Progenitor cell of endocrine pancreas (in vitro differentiated cells): ENCODE results near the gene LHB. TPM values are rescaled to one million over a fixed set of nuclear protein-coding genes. Genes with fewer than 3 reads are reported as not detected.

ENCODE experiments used
- DNase-seq: peaks from one replicate; pipeline ENCODE4 v3.0.0; 2021; ENCODE audit warnings: low spot score; ENCODE audit not compliant: unreplicated experiment
- H3K27ac Mint-ChIP-seq: 2 replicates; pipeline ENCODE4 v1.8.0; 2021; ENCODE audit warnings: mild to moderate bottlenecking, moderate library complexity, mixed read lengths
- H3K27me3 Mint-ChIP-seq: 2 replicates; pipeline ENCODE4 v1.8.0; 2021; ENCODE audit warnings: mixed read lengths
- H3K36me3 Mint-ChIP-seq: 2 replicates; pipeline ENCODE4 v1.8.0; 2022; ENCODE audit warnings: mixed read lengths; ENCODE audit not compliant: insufficient read depth
- H3K4me1 Mint-ChIP-seq: 2 replicates; pipeline ENCODE4 v1.8.0; 2021; ENCODE audit warnings: low read depth, mixed read lengths
- H3K4me3 Mint-ChIP-seq: 2 replicates; pipeline ENCODE4 v1.8.0; 2021; ENCODE audit warnings: low read depth, mild to moderate bottlenecking, moderate library complexity, mixed read lengths
- H3K9me3 Mint-ChIP-seq: 2 replicates; pipeline ENCODE4 v1.8.0; 2021; ENCODE audit warnings: low read depth, mixed read lengths
- total RNA-seq: library from RNA; stranded (reverse); gene quantifications from 2 replicates; pipeline ENCODE4 v1.2.1, GENCODE V29; 2021
- TF ChIP-seq, protein P1 (sequence below): fragments of 200-600 bp; sonication (generic); IDR thresholded peaks from one replicate; pipeline ENCODE4 v1.5.0; 2021; ENCODE audit warnings: antibody characterized with exemption, mild to moderate bottlenecking; ENCODE audit not compliant: unreplicated experiment

LHB gene
- total RNA-seq, 1 donor from 2014 or later: not detected

DNA sequence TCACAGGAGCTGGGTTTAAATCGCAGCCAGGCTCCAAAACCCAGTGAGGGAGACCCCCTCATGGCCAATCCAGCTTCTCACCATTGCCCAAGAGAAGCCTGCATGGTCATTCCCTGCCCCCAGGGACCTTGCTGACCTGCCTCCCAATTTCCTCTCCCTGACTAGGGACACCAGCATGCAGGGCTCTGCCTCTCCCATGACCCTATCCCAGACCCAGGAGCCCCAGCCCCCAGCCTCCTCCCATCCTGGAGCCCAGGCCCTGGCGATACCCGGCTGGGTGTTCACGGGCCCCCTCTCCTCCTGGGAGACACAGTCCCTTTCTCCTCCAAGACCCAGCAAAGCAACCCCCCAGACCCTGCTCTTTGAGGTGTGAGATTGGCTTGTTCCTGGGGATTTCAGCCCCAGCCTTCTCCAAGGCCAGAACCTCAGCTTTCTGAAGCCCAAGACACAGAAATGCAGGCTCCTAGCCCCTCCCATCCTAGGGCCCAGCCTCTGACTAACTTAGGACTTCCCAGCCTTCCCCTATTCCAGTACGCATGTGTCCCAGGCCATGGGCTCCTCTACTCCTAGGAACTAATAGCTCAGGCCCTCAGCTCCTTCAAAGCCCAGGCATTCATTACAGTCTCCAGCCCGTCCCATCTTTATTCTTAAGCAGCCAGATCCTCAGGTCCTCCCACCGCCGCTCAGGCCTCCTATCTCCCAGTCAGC, 24.9 kb downstream of the LHB start:
- Mint-ChIP-seq H3K4me3 (peak overlapping the region; percentile 99), H3K9me3 (no peaks in the 10 kb centered on the region), H3K27me3 (no peaks in the 10 kb centered on the region), H3K27ac (peak overlapping the region; percentile 96), H3K4me1 (peaks cover 18% of the 10 kb centered on the region), H3K36me3 (peaks cover 10% of the 10 kb centered on the region)
- TF ChIP-seq, protein P1, sequence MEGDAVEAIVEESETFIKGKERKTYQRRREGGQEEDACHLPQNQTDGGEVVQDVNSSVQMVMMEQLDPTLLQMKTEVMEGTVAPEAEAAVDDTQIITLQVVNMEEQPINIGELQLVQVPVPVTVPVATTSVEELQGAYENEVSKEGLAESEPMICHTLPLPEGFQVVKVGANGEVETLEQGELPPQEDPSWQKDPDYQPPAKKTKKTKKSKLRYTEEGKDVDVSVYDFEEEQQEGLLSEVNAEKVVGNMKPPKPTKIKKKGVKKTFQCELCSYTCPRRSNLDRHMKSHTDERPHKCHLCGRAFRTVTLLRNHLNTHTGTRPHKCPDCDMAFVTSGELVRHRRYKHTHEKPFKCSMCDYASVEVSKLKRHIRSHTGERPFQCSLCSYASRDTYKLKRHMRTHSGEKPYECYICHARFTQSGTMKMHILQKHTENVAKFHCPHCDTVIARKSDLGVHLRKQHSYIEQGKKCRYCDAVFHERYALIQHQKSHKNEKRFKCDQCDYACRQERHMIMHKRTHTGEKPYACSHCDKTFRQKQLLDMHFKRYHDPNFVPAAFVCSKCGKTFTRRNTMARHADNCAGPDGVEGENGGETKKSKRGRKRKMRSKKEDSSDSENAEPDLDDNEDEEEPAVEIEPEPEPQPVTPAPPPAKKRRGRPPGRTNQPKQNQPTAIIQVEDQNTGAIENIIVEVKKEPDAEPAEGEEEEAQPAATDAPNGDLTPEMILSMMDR: no peak
- no peak for DNase-seq

DNA sequence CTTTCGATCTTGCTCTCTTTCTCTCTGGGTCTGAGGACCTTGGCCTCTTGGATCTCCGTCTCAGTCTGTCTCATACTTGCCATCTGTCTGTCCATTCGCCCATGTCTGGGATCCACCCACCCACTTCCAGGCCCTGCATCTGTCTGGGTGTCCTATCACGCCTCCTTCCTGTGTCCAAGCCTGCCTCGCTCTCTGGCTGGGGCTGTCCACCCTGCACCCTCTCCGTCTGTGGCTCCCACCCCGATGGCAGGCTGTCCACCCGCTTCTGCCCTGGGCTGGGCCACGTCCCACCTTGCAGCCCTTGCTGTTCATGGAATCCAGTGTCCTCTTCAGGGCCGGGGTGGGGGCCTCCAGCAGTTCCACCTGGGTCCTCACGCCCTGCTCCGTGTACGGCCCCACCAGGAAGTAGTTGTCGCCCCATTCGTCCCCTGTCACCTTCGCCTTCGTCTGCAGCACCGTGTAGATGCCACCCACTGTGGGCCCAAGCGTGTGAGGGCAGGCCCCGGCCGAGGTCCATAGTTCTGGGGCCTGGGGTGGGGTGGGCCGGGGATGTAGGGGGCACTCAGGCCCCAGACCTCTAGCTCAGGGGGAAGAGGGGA, 25.8 kb downstream of the LHB start:
- no peak for DNase-seq
- Mint-ChIP-seq H3K4me3 (no peak overlapping the region), H3K9me3 (no peaks in the 10 kb centered on the region), H3K27ac (no peak overlapping the region), H3K36me3 (peaks cover 10% of the 10 kb centered on the region), H3K4me1 (peaks cover 18% of the 10 kb centered on the region), H3K27me3 (no peaks in the 10 kb centered on the region)
- TF ChIP-seq, protein P1: no peak

DNA sequence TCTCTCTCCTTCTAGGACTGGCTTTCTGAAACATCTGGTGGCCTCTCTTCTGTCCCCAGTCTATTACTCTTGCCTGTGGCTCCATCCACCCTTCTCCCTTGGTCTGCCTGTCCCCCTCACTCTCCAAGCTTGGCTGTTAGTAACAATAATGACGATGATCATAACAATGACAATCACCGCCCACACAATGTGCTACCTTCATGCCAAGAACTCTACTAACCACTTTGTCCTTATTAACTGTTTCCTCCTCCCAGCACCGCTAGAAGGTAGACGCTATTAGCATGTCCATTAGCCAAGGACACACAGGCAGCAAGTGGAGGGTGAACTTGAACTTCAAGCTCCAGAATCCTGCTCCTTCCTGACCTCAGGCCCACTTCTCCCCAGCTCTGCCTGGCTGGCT, 26.5 kb downstream of the LHB start:
- H3K4me1 Mint-ChIP-seq: peaks cover 18% of the 10 kb centered on the region
- peak overlapping the region; percentile 26 for H3K27ac Mint-ChIP-seq
- DNase-seq: no peak
- peaks cover 10% of the 10 kb centered on the region for H3K36me3 Mint-ChIP-seq
- H3K4me3 Mint-ChIP-seq: no peak overlapping the region
- H3K27me3 Mint-ChIP-seq: no peaks in the 10 kb centered on the region
- H3K9me3 Mint-ChIP-seq: no peaks in the 10 kb centered on the region
- TF ChIP-seq, protein P1: no peak

DNA sequence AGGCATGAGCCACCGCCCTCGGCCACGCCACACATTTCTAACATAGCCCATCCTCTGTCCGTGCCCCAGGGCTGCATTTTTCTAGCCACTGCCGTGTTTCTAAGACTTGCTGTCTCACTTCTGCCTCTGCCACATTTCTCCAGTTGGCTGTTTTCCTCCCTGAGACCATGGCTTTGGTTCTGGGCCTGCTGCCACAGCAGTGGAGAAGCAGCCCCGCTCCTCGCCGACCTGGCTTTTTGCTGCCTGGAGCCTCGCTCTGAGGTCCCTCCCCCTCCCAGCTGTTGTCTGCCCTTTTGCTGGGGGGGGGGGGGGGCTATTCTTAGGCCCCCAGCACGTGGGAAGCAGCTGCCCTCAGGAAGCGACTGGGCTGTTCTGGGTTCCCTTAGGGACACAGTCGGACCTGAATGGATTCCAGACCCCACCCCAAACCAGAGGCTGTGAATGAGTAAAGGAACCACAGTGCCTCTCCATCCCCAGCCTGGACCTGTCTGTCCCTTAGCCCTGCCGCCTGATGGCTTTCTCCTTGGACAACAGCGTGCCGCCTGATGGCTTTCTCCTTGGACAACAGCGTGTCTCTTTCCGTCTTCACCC, 27.1 kb downstream of the LHB start:
- H3K36me3 Mint-ChIP-seq: peaks cover 13% of the 10 kb centered on the region
- H3K27me3 Mint-ChIP-seq: no peaks in the 10 kb centered on the region
- TF ChIP-seq, protein P1: no peak
- H3K4me1 Mint-ChIP-seq: peaks cover 14% of the 10 kb centered on the region
- H3K9me3 Mint-ChIP-seq: no peaks in the 10 kb centered on the region
- no peak overlapping the region for H3K27ac Mint-ChIP-seq
- H3K4me3 Mint-ChIP-seq: no peak overlapping the region
- DNase-seq: no peak

DNA sequence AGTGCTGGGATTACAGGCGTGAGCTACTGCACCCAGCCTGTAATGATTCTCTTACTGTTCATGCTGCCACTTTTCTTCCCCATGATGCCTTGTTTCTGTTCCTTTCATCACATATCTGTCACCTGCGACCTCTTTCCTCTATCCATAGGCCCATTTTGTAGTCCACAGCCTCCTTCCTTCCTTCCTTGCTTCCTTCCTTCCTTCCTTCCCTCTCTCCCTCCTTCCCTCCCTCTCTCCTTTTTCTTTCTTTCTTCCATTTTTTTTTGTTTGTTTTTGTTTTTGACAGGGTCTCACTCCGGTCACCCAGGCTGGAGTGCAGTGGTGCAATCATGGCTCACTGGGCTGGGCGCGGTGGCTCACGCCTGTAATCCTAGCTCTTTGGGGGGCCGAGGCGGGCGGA, 28.0 kb downstream of the LHB start:
- TF ChIP-seq, protein P1: no peak
- Mint-ChIP-seq H3K36me3 (peaks cover 13% of the 10 kb centered on the region), H3K27ac (no peak overlapping the region), H3K27me3 (no peaks in the 10 kb centered on the region), H3K9me3 (no peaks in the 10 kb centered on the region), H3K4me3 (no peak overlapping the region), H3K4me1 (peaks cover 9% of the 10 kb centered on the region)
- no peak for DNase-seq
